HepG2 (cell line): ENCODE data around the gene HSDL2. TPM values are rescaled to one million over a fixed set of nuclear protein-coding genes. Genes with fewer than 3 reads are reported as not detected.

Experiments
- CEBPB ChIP-seq: IDR thresholded peaks from 2 replicates; pipeline ENCODE4 v1.6.1; 2011; ENCODE audit warnings: low read depth, low read length, improper control_type of control experiment, borderline replicate concordance
- DBP ChIP-seq: sonication (generic); formaldehyde crosslinking; IDR thresholded peaks from 2 replicates; pipeline ENCODE4 v1.4.0; 2020; ENCODE audit warnings: missing genetic modification reagents; ENCODE audit errors: not compliant biosample characterization
- FOXK1 ChIP-seq: sonication (generic); formaldehyde crosslinking; IDR thresholded peaks from 2 replicates; pipeline ENCODE4 v1.4.0; 2020; ENCODE audit warnings: low read depth, missing genetic modification reagents, borderline replicate concordance
- HDAC1 ChIP-seq: sonication (generic); formaldehyde crosslinking; IDR thresholded peaks from 2 replicates; pipeline ENCODE4 v1.5.1; 2020; ENCODE audit warnings: mild to moderate bottlenecking, missing genetic modification reagents
- JDP2 ChIP-seq: sonication (generic); formaldehyde crosslinking; IDR thresholded peaks from 2 replicates; pipeline ENCODE4 v1.8.1; 2022; ENCODE audit warnings: missing genetic modification reagents, borderline replicate concordance
- NFIB ChIP-seq: sonication (generic); formaldehyde crosslinking; IDR thresholded peaks from 2 replicates; pipeline ENCODE4 v1.9.0; 2021; ENCODE audit warnings: missing genetic modification reagents, mild to moderate bottlenecking, borderline replicate concordance
- NFKB2 ChIP-seq: sonication (generic); formaldehyde crosslinking; IDR thresholded peaks from 2 replicates; pipeline ENCODE4 v1.4.0; 2020; ENCODE audit warnings: missing genetic modification reagents, borderline replicate concordance
- NFYB ChIP-seq: sonication (generic); formaldehyde crosslinking; IDR thresholded peaks from 2 replicates; pipeline ENCODE4 v1.4.0; 2020; ENCODE audit warnings: missing genetic modification reagents
- NR3C1 ChIP-seq: sonication (generic); formaldehyde crosslinking; IDR thresholded peaks from 2 replicates; pipeline ENCODE4 v1.4.0; 2020; ENCODE audit warnings: missing genetic modification reagents
- ONECUT2 ChIP-seq: sonication (generic); formaldehyde crosslinking; IDR thresholded peaks from 2 replicates; pipeline ENCODE4 v1.4.0; 2020; ENCODE audit warnings: missing genetic modification reagents
- PBX2 ChIP-seq: IDR thresholded peaks from 2 replicates; pipeline ENCODE4 v1.6.1; 2016; ENCODE audit warnings: control low read depth
- RELA ChIP-seq: sonication (generic); formaldehyde crosslinking; IDR thresholded peaks from 2 replicates; pipeline ENCODE4 v1.4.0; 2020; ENCODE audit warnings: missing genetic modification reagents
- SOX6 ChIP-seq, 2 experiments: fragments of 450-650 bp in 1 of 2; sonication (generic) in 1 of 2; formaldehyde crosslinking in 1 of 2; IDR thresholded peaks; 2 replicates each; pipeline versions ENCODE4 v1.4.0 to v1.6.1; 2017 to 2020; ENCODE audit warnings: antibody characterized with exemption in 1 of 2, mild to moderate bottlenecking in 1 of 2, missing genetic modification reagents in 1 of 2
- TBP ChIP-seq: sonication (generic); formaldehyde crosslinking; IDR thresholded peaks from 2 replicates; pipeline ENCODE4 v1.5.0; 2020; ENCODE audit warnings: missing genetic modification reagents
- TCF7 ChIP-seq: sonication (generic); IDR thresholded peaks from 2 replicates; pipeline ENCODE4 v1.6.1; 2016; ENCODE audit warnings: antibody characterized with exemption, low read depth
- ZKSCAN8 ChIP-seq: IDR thresholded peaks from 2 replicates; pipeline ENCODE4 v1.6.1; 2016; ENCODE audit warnings: borderline replicate concordance, missing genetic modification reagents, missing compliant biosample characterization
- ZMAT3 ChIP-seq: sonication (generic); formaldehyde crosslinking; conservative IDR thresholded peaks from 2 replicates; pipeline ENCODE4 v1.7.0; 2021; ENCODE audit warnings: missing genetic modification reagents
- ZNF256 ChIP-seq: sonication (generic); formaldehyde crosslinking; conservative IDR thresholded peaks from 2 replicates; pipeline ENCODE4 v1.4.0; 2020; ENCODE audit warnings: missing genetic modification reagents
- ZNF335 ChIP-seq: sonication (generic); formaldehyde crosslinking; IDR thresholded peaks from 2 replicates; pipeline ENCODE4 v1.4.0; 2020; ENCODE audit warnings: missing genetic modification reagents
- ZNF33B ChIP-seq: sonication (generic); formaldehyde crosslinking; IDR thresholded peaks from 2 replicates; pipeline ENCODE4 v1.5.1; 2020; ENCODE audit warnings: mild to moderate bottlenecking, missing genetic modification reagents
- ZNF550 ChIP-seq: sonication (generic); formaldehyde crosslinking; IDR thresholded peaks from 2 replicates; pipeline ENCODE4 v1.4.0; 2020; ENCODE audit warnings: mild to moderate bottlenecking, missing genetic modification reagents, borderline replicate concordance
- ZNF557 ChIP-seq: sonication (generic); formaldehyde crosslinking; IDR thresholded peaks from 2 replicates; pipeline ENCODE4 v1.4.0; 2020; ENCODE audit warnings: missing genetic modification reagents
- ZNF564 ChIP-seq: sonication (generic); formaldehyde crosslinking; IDR thresholded peaks from 2 replicates; pipeline ENCODE4 v1.8.1; 2023; ENCODE audit warnings: mild to moderate bottlenecking, missing genetic modification reagents
- ZNF576 ChIP-seq: sonication (generic); formaldehyde crosslinking; IDR thresholded peaks from 2 replicates; pipeline ENCODE4 v1.4.0; 2020; ENCODE audit warnings: mild to moderate bottlenecking, missing genetic modification reagents
- ZNF597 ChIP-seq: sonication (generic); formaldehyde crosslinking; IDR thresholded peaks from 2 replicates; pipeline ENCODE4 v1.5.0; 2020; ENCODE audit warnings: missing genetic modification reagents
- ZNF678 ChIP-seq: sonication (generic); formaldehyde crosslinking; IDR thresholded peaks from 2 replicates; pipeline ENCODE4 v1.4.0; 2020; ENCODE audit warnings: mild to moderate bottlenecking, missing genetic modification reagents
- ZSCAN25 ChIP-seq: sonication (generic); formaldehyde crosslinking; IDR thresholded peaks from 2 replicates; pipeline ENCODE4 v1.8.0; 2022; ENCODE audit warnings: mild to moderate bottlenecking, missing genetic modification reagents
- polyA plus RNA-seq, 8 experiments: library from polyadenylated mRNA; depleted of rRNA in 3 of 8; stranded (reverse) in 7 of 8; unstranded in 1 of 8; fragments of >200 nt; fragmentation: Illumina TruSeq in 4 of 8; extraction: Trizol in 4 of 8; gene quantifications; 2 replicates each; pipeline versions ENCODE4 v1.2.1 to v1.2.3, GENCODE V29; 2011 to 2016; ENCODE audit warnings: low read depth in 4 of 8, missing spikeins in 1 of 8, mixed read lengths in 1 of 8; ENCODE audit not compliant: insufficient read depth in 1 of 8
- total RNA-seq, 5 experiments: library from RNA; depleted of rRNA; stranded (reverse); fragments of >200 nt; fragmentation: Illumina TruSeq; extraction: Trizol; gene quantifications; 2 replicates each; pipeline ENCODE4 v1.2.3, GENCODE V29; 2016; ENCODE audit warnings: low read depth in 1 of 5
- TF ChIP-seq, protein P1 (sequence below): sonication (generic); formaldehyde crosslinking; IDR thresholded peaks from 2 replicates; pipeline ENCODE4 v1.8.0; 2022; ENCODE audit warnings: mild to moderate bottlenecking, missing genetic modification reagents, borderline replicate concordance

Gene HSDL2
- total and polyA plus RNA-seq, 2 of the 13 experiments (the other 11 are each of a cell fraction or from before 2014, with no cell fraction given), result 55.3 to 80.2 TPM

- TF ChIP-seq, protein P1, sequence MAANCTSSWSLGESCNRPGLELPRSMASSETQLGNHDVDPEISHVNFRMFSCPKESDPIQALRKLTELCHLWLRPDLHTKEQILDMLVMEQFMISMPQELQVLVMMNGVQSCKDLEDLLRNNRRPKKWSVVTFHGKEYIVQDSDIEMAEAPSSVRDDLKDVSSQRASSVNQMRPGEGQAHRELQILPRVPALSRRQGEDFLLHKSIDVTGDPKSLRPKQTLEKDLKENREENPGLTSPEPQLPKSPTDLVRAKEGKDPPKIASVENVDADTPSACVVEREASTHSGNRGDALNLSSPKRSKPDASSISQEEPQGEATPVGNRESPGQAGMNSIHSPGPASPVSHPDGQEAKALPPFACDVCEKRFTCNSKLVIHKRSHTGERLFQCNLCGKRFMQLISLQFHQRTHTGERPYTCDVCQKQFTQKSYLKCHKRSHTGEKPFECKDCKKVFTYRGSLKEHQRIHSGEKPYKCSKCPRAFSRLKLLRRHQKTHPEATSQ (CRISPR knock-in tag), result no peak
- no peak for TF ChIP-seq DBP (CRISPR knock-in tag)
- TF ChIP-seq TBP (CRISPR knock-in tag), result no peak
- TF ChIP-seq ZNF678 (CRISPR knock-in tag), result no peak; the same call in 1 of the 2 replicates
- peak; percentile 91 for TF ChIP-seq ZSCAN25 (CRISPR knock-in tag)
- TF ChIP-seq NFIB (CRISPR knock-in tag), result no peak
- TF ChIP-seq ZNF564 (CRISPR knock-in tag), result peak; percentile 47; the same call in 1 of the 2 replicates
- TF ChIP-seq ZMAT3 (CRISPR knock-in tag), result no peak; the same call in 1 of the 2 replicates
- TF ChIP-seq ZNF335, result no peak
- no peak for TF ChIP-seq SOX6 (IDR thresholded peaks at IDR 0.05)
- TF ChIP-seq SOX6 (CRISPR knock-in tag; IDR thresholded peaks at IDR 0.05), result peak; percentile 53; the same call in 1 of the 2 replicates
- no peak for TF ChIP-seq NR3C1 (CRISPR knock-in tag)
- TF ChIP-seq FOXK1 (CRISPR knock-in tag), result no peak
- no peak for TF ChIP-seq ZNF557 (CRISPR knock-in tag)
- TF ChIP-seq ZKSCAN8 (CRISPR knock-in tag), result no peak
- TF ChIP-seq ZNF597 (CRISPR knock-in tag), result no peak
- no peak for TF ChIP-seq RELA (CRISPR knock-in tag)
- no peak for TF ChIP-seq ONECUT2 (CRISPR knock-in tag)
- no peak for TF ChIP-seq PBX2 (CRISPR knock-in tag)
- no peak for TF ChIP-seq ZNF576 (CRISPR knock-in tag)
- TF ChIP-seq ZNF550 (CRISPR knock-in tag), result no peak
- TF ChIP-seq NFKB2 (CRISPR knock-in tag), result no peak
- TF ChIP-seq HDAC1, result no peak; the same call in 1 of the 2 replicates
- no peak for TF ChIP-seq ZNF33B (CRISPR knock-in tag)
- no peak for TF ChIP-seq ZNF256 (CRISPR knock-in tag)
- no peak for TF ChIP-seq JDP2 (CRISPR knock-in tag)
- TF ChIP-seq NFYB, result no peak
- TF ChIP-seq CEBPB, result no peak
- TF ChIP-seq TCF7, result no peak
Observed at GRCh38 chr9:112380102-112380824, at the start of gene HSDL2 (continued).
